ENCODE data around the gene FAM241B.

GRCh38 chr10:69612760-69613159, 17.3 kb upstream of the FAM241B start:
- TF ChIP-seq CTCF (IDR thresholded peaks at IDR 0.05) (no peak), POLR2A (IDR thresholded peaks at IDR 0.05) (no peak)

All from Peyer's patch (tissue), 4 donors.